SK-N-SH (cell line): ENCODE data around the gene BIRC6. TPM values are rescaled to one million over a fixed set of nuclear protein-coding genes. Genes with fewer than 3 reads are reported as not detected.

Source experiments
- CTCF ChIA-PET: fragments of 300-600, 350-600 bp; formaldehyde crosslinking; extraction: SDS; loops from one replicate; lab custom pipeline; 2021; lab: Yijun Ruan, JAX
- POLR2A ChIA-PET: fragments of 350-600 bp; sonication (Branson Sonifier 250); formaldehyde crosslinking; extraction: SDS; loops from one replicate; lab custom pipeline; 2020; ENCODE audit warnings: antibody characterized with exemption, inconsistent platforms; lab: Yijun Ruan, JAX
- DNase-seq: peaks from one replicate; pipeline ENCODE4 v3.0.0; 2012
- H2AFZ ChIP-seq: fragments of 200-600 bp; sonication (generic); 2 replicates; pipeline ENCODE4 v1.8.1; 2016; ENCODE audit warnings: antibody characterized with exemption, mild to moderate bottlenecking, low read depth
- H3F3A ChIP-seq: fragments of 200-600 bp; sonication (generic); replicated peaks from 2 replicates; pipeline ENCODE3; 2016; ENCODE audit warnings: antibody characterized with exemption, mild to moderate bottlenecking; ENCODE audit not compliant: insufficient read depth
- H3K27ac ChIP-seq, 2 experiments: fragments of 200-500 bp in 1 of 2; fragments of 200-600 bp in 1 of 2; sonication (Bioruptor generic) in 1 of 2; sonication (generic), shearing (Covaris generic) in 1 of 2; 2 replicates each; pipeline versions ENCODE4 v1.5.1 to v1.6.1; 2014 to 2016; ENCODE audit warnings: low read depth in 2 of 2, inconsistent platforms in 1 of 2, low read length in 1 of 2, mild to moderate bottlenecking in 1 of 2, mixed read lengths in 1 of 2
- H3K27me3 ChIP-seq: fragments of 200-600 bp; sonication (generic), shearing (Covaris generic); 2 replicates; pipeline ENCODE4 v1.6.1; 2016; ENCODE audit warnings: mixed run types; ENCODE audit not compliant: insufficient read depth
- H3K36me3 ChIP-seq, 2 experiments: fragments of 200-500 bp in 1 of 2; fragments of 200-600 bp in 1 of 2; sonication (Bioruptor generic) in 1 of 2; sonication (generic) in 1 of 2; replicated peaks in 1 of 2; 2 replicates each; pipeline versions ENCODE3 to v1.5.1; 2014 to 2016; ENCODE audit warnings: low read length in 1 of 2, mild to moderate bottlenecking in 1 of 2; ENCODE audit not compliant: insufficient read depth in 2 of 2, control insufficient read depth in 1 of 2
- H3K4me1 ChIP-seq, 2 experiments: fragments of 200-500 bp in 1 of 2; fragments of 200-600 bp in 1 of 2; sonication (Bioruptor generic) in 1 of 2; sonication (generic), shearing (Covaris generic) in 1 of 2; 2 replicates each; pipeline versions ENCODE4 v1.5.1 to v1.6.1; 2014 to 2016; ENCODE audit warnings: low read depth in 1 of 2, low read length in 1 of 2, mixed run types in 1 of 2; ENCODE audit not compliant: insufficient read depth in 2 of 2, control insufficient read depth in 1 of 2
- H3K4me2 ChIP-seq: fragments of 200-600 bp; sonication (generic), shearing (Covaris generic); 2 replicates; pipeline ENCODE4 v1.6.1; 2017; ENCODE audit warnings: mixed run types
- H3K4me3 ChIP-seq, 2 experiments: fragments of 200-500 bp in 1 of 2; fragments of 200-600 bp in 1 of 2; sonication (Bioruptor generic) in 1 of 2; sonication (generic), shearing (Covaris generic) in 1 of 2; 2 replicates each; pipeline versions ENCODE4 v1.5.1 to v1.8.1; 2014 to 2016; ENCODE audit warnings: low read depth in 2 of 2, inconsistent platforms in 1 of 2, low read length in 1 of 2, mild to moderate bottlenecking in 1 of 2, mixed read lengths in 1 of 2, moderate library complexity in 1 of 2
- H3K79me2 ChIP-seq: fragments of 200-600 bp; sonication (generic); 2 replicates; pipeline ENCODE4 v1.8.1; 2017; ENCODE audit warnings: mild to moderate bottlenecking; ENCODE audit not compliant: insufficient read depth
- H3K9ac ChIP-seq: fragments of 200-600 bp; sonication (generic); 2 replicates; pipeline ENCODE4 v1.6.1; 2017; ENCODE audit warnings: mixed run types
- H3K9me2 ChIP-seq: fragments of 200-600 bp; sonication (generic); 2 replicates; pipeline ENCODE4 v1.6.1; 2017; ENCODE audit warnings: mixed run types
- H3K9me3 ChIP-seq: fragments of 200-600 bp; sonication (generic); 2 replicates; pipeline ENCODE4 v1.6.1; 2017; ENCODE audit warnings: mixed run types, mild to moderate bottlenecking, moderate library complexity
- H4K20me1 ChIP-seq: fragments of 200-600 bp; sonication (generic); 2 replicates; pipeline ENCODE4 v1.6.1; 2017; ENCODE audit warnings: mild to moderate bottlenecking, mixed run types; ENCODE audit not compliant: insufficient read depth
- CHD2 ChIP-seq: fragments of 150-350 bp; IDR thresholded peaks from 2 replicates; pipeline ENCODE4 v1.6.1; 2018; ENCODE audit warnings: low read length; ENCODE audit not compliant: partially characterized antibody
- EP300 ChIP-seq, 2 experiments: IDR thresholded peaks; 2 replicates each; pipeline versions ENCODE4 v1.4.0 to v1.6.1; 2012; ENCODE audit warnings: borderline replicate concordance in 1 of 2, low read depth in 1 of 2, low read length in 1 of 2
- FOXJ3 ChIP-seq: sonication (generic); formaldehyde crosslinking; IDR thresholded peaks from 2 replicates; pipeline ENCODE4 v1.5.1; 2020; ENCODE audit warnings: mild to moderate bottlenecking, missing genetic modification reagents
- FOXM1 ChIP-seq: IDR thresholded peaks from 2 replicates; pipeline ENCODE4 v1.4.0; 2012; ENCODE audit warnings: low read depth, mild to moderate bottlenecking
- GABPA ChIP-seq: IDR thresholded peaks from 2 replicates; pipeline ENCODE4 v1.4.0; 2012; ENCODE audit warnings: low read depth, mild to moderate bottlenecking
- IRF3 ChIP-seq: fragments of 150-350 bp; IDR thresholded peaks from 2 replicates; pipeline ENCODE4 v1.6.1; 2016; ENCODE audit warnings: mild to moderate bottlenecking, low read depth, low read length
- NRF1 ChIP-seq: IDR thresholded peaks from 2 replicates; pipeline ENCODE4 v1.6.1; 2012; ENCODE audit warnings: low read depth, mild to moderate bottlenecking, low read length
- PBX3 ChIP-seq: IDR thresholded peaks from 2 replicates; pipeline ENCODE4; 2012
- RCOR1 ChIP-seq: fragments of 150-350 bp; IDR thresholded peaks from 2 replicates; pipeline ENCODE4 v1.6.1; 2017; ENCODE audit warnings: antibody characterized with exemption, low read length
- RXRA ChIP-seq: IDR thresholded peaks from 2 replicates; pipeline ENCODE4 v1.4.0; 2012; ENCODE audit warnings: low read depth, mild to moderate bottlenecking, borderline replicate concordance
- TAF1 ChIP-seq: IDR thresholded peaks from 2 replicates; pipeline ENCODE4 v1.6.1; 2012; ENCODE audit warnings: low read depth, mild to moderate bottlenecking, low read length, moderate library complexity, borderline replicate concordance
- TCF12 ChIP-seq: IDR thresholded peaks from 2 replicates; pipeline ENCODE4 v1.4.0; 2012
- TEAD4 ChIP-seq: IDR thresholded peaks from 2 replicates; pipeline ENCODE4 v1.4.0; 2012; ENCODE audit warnings: mild to moderate bottlenecking, borderline replicate concordance; ENCODE audit not compliant: insufficient read depth
- USF1 ChIP-seq: IDR thresholded peaks from 2 replicates; pipeline ENCODE4 v1.4.0; 2012; ENCODE audit warnings: low read depth, borderline replicate concordance
- WGBS: methylation state at CpG from one replicate; pipeline ENCODE4 v1.1.6; 2017; ENCODE audit warnings: low lambda C conversion rate; 5-methylcytosine and 5-hydroxymethylcytosine counted together
- polyA plus RNA-seq, 3 experiments: library from polyadenylated mRNA; depleted of rRNA; stranded (reverse); fragments of >200 nt; gene quantifications; 2 replicates each; pipeline ENCODE4 v1.2.3, GENCODE V29; 2012

Gene BIRC6
- polyA plus RNA-seq, 1 of the 3 experiments (the other 2 are of a cell fraction): 28.9 TPM

- TF ChIP-seq USF1 (no peak), RCOR1 (no peak), IRF3 (no peak), TCF12 (no peak), GABPA (no peak), EP300 (IDR thresholded peaks at IDR 0.05; ENCODE audit: borderline replicate concordance in 1 of 2, low read depth in 1 of 2, low read length in 1 of 2) (no peak), TEAD4 (no peak), CHD2 (no peak), FOXM1 (no peak), RXRA (no peak), TAF1 (no peak)
- TF ChIP-seq, all 33 proteins: peak for 0
Observed at GRCh38 chr2:32427672-32428610, 71.1 kb downstream of the BIRC6 start (continued).

- no peak overlapping the region for H3K4me3 ChIP-seq
- no peaks in the 10 kb centered on the region for H3K27me3 ChIP-seq
- H3K4me1 ChIP-seq: peaks cover under 1 to 5% of the 10 kb centered on the region in 2 experiments; a peak in 3 of 4 replicates
- no peak overlapping the region for H3K4me2 ChIP-seq
- no peak overlapping the region for H3K27ac ChIP-seq
- no peaks in the 10 kb centered on the region for H3K9me2 ChIP-seq
- no peak for TF ChIP-seq TCF12
- no peak for TF ChIP-seq FOXJ3 (CRISPR knock-in tag)
- TF ChIP-seq PBX3: no peak
- TF ChIP-seq NRF1: no peak
- peaks cover 32% of the 10 kb centered on the region for H4K20me1 ChIP-seq
- no peak for DNase-seq
- 97% methylated on average over 5 of the region's 5 CpGs for WGBS
- H3K9ac ChIP-seq: no peak overlapping the region
- peaks cover 81% of the 10 kb centered on the region for H3K79me2 ChIP-seq
- peaks cover 47 to 49% of the 10 kb centered on the region in 2 experiments for H3K36me3 ChIP-seq
- no peak overlapping the region for H2AFZ ChIP-seq
- ChIA-PET CTCF (no interaction called here), POLR2A (no interaction called here)
- peaks cover 20% of the 10 kb centered on the region for H3F3A ChIP-seq
- no peaks in the 10 kb centered on the region for H3K9me3 ChIP-seq
Observed at GRCh38 chr2:32430804-32431203, 74.0 kb downstream of the BIRC6 start.
